Measurements from ENCODE around the gene GJC1.

The GJC1 gene

GRCh38 chr17:44877121-44877520, 47.0 kb upstream of the GJC1 start:
- no peaks in the 10 kb centered on the region for H3K27me3 ChIP-seq (ENCODE audit: low read length)
- no peaks in the 10 kb centered on the region for H4K20me1 ChIP-seq (ENCODE audit: low read depth, low read length)
- no peak overlapping the region for H2AFZ ChIP-seq (ENCODE audit: low read depth, low read length, severe bottlenecking)
- no peak overlapping the region for H3K4me3 ChIP-seq (ENCODE audit: insufficient read depth, low read length, poor library complexity, severe bottlenecking)
- H3K9me2 ChIP-seq (replicated peaks; ENCODE audit: insufficient read depth, low read length), result no peaks in the 10 kb centered on the region
- TF ChIP-seq EZH2phosphoT487 (conservative IDR thresholded peaks at IDR 0.05; ENCODE audit: low read length) (no peak), CTCF (IDR thresholded peaks at IDR 0.05; ENCODE audit: insufficient read depth, low read length, poor library complexity, severe bottlenecking) (no peak)
- H3K36me3 ChIP-seq (ENCODE audit: low read length), result peaks cover 30% of the 10 kb centered on the region
- peaks cover 3% of the 10 kb centered on the region; the same call in 1 of the 2 replicates for H3K79me2 ChIP-seq (ENCODE audit: insufficient read depth, low read length)
- H3K9ac ChIP-seq (ENCODE audit: low read length), result no peak overlapping the region
- H3K9me3 ChIP-seq (ENCODE audit: insufficient read depth, low read length), result no peaks in the 10 kb centered on the region
- peaks cover 8% of the 10 kb centered on the region; the same call in 1 of the 2 replicates for H3F3A ChIP-seq (ENCODE audit: insufficient read depth)
- H3K4me2 ChIP-seq (ENCODE audit: low read depth, low read length, poor library complexity, severe bottlenecking), result no peak overlapping the region
- no peak overlapping the region for H3K27ac ChIP-seq (ENCODE audit: low read depth, low read length)

GRCh38 chr17:44875761-44876160, 45.7 kb upstream of the GJC1 start:
- Histone ChIP-seq H3K4me2 (ENCODE audit: low read depth, low read length, poor library complexity, severe bottlenecking) (no peak overlapping the region), H3K36me3 (ENCODE audit: low read length) (peaks cover 33% of the 10 kb centered on the region), H2AFZ (ENCODE audit: low read depth, low read length, severe bottlenecking) (no peak overlapping the region)

GRCh38 chr17:44872131-44872768, 42.2 kb upstream of the GJC1 start:
- 0 out of 2 replicates have a peak, but pooled peaks cover 3% of the 10 kb centered on the region for H3K79me2 ChIP-seq (ENCODE audit: insufficient read depth, low read length)
- H3F3A ChIP-seq (ENCODE audit: insufficient read depth), result no peaks in the 10 kb centered on the region; the same call in 1 of the 2 replicates
- no peak overlapping the region for H3K4me3 ChIP-seq (ENCODE audit: insufficient read depth, low read length, poor library complexity, severe bottlenecking)
- H3K36me3 ChIP-seq (ENCODE audit: low read length), result peaks cover 23% of the 10 kb centered on the region; the same call in 1 of the 2 replicates
- no peak overlapping the region for H3K9ac ChIP-seq (ENCODE audit: low read length)
- no peaks in the 10 kb centered on the region for H3K9me2 ChIP-seq (replicated peaks; ENCODE audit: insufficient read depth, low read length)
- H3K4me2 ChIP-seq (ENCODE audit: low read depth, low read length, poor library complexity, severe bottlenecking), result no peak overlapping the region
- H3K9me3 ChIP-seq (ENCODE audit: insufficient read depth, low read length), result no peaks in the 10 kb centered on the region
- no peak overlapping the region for H2AFZ ChIP-seq (ENCODE audit: low read depth, low read length, severe bottlenecking)
- H4K20me1 ChIP-seq (ENCODE audit: low read depth, low read length), result no peaks in the 10 kb centered on the region
- TF ChIP-seq CTCF (IDR thresholded peaks at IDR 0.05; ENCODE audit: insufficient read depth, low read length, poor library complexity, severe bottlenecking), result no peak
- no peak for TF ChIP-seq EZH2phosphoT487 (conservative IDR thresholded peaks at IDR 0.05; ENCODE audit: low read length)
- H3K27me3 ChIP-seq (ENCODE audit: low read length), result no peaks in the 10 kb centered on the region
- H3K27ac ChIP-seq (ENCODE audit: low read depth, low read length), result no peak overlapping the region

More at GRCh38 chr17:44875761-44876160, 45.7 kb upstream of the GJC1 start:
- H3K27me3 ChIP-seq (ENCODE audit: low read length), result no peaks in the 10 kb centered on the region
- no peak overlapping the region for H3K4me3 ChIP-seq (ENCODE audit: insufficient read depth, low read length, poor library complexity, severe bottlenecking)
- peaks cover 3% of the 10 kb centered on the region; the same call in 1 of the 2 replicates for H3K79me2 ChIP-seq (ENCODE audit: insufficient read depth, low read length)
- H3K9me2 ChIP-seq (replicated peaks; ENCODE audit: insufficient read depth, low read length), result no peaks in the 10 kb centered on the region
- H4K20me1 ChIP-seq (ENCODE audit: low read depth, low read length), result no peaks in the 10 kb centered on the region
- no peak overlapping the region for H3K27ac ChIP-seq (ENCODE audit: low read depth, low read length)
- H3K9me3 ChIP-seq (ENCODE audit: insufficient read depth, low read length), result no peaks in the 10 kb centered on the region
- no peak overlapping the region for H3K9ac ChIP-seq (ENCODE audit: low read length)
- peaks cover 2% of the 10 kb centered on the region; the same call in 1 of the 2 replicates for H3F3A ChIP-seq (ENCODE audit: insufficient read depth)
- TF ChIP-seq EZH2phosphoT487 (conservative IDR thresholded peaks at IDR 0.05; ENCODE audit: low read length) (no peak), CTCF (IDR thresholded peaks at IDR 0.05; ENCODE audit: insufficient read depth, low read length, poor library complexity, severe bottlenecking) (no peak)
